HG03442 (cell line): ENCODE results near the gene NMT1.
"Not testable (repeated sequence)": the region's sequence is repeated elsewhere in the genome, so short reads cannot be mapped to it uniquely, and the experiment has no call there.

Experiments used
- ATAC-seq: cut with Tn5 transposase; IDR thresholded peaks from one replicate; pipeline ENCODE4 v1.9.1; 2021; ENCODE audit warnings: mild to moderate bottlenecking, moderate library complexity; ENCODE audit not compliant: unreplicated experiment

The NMT1 gene

DNA sequence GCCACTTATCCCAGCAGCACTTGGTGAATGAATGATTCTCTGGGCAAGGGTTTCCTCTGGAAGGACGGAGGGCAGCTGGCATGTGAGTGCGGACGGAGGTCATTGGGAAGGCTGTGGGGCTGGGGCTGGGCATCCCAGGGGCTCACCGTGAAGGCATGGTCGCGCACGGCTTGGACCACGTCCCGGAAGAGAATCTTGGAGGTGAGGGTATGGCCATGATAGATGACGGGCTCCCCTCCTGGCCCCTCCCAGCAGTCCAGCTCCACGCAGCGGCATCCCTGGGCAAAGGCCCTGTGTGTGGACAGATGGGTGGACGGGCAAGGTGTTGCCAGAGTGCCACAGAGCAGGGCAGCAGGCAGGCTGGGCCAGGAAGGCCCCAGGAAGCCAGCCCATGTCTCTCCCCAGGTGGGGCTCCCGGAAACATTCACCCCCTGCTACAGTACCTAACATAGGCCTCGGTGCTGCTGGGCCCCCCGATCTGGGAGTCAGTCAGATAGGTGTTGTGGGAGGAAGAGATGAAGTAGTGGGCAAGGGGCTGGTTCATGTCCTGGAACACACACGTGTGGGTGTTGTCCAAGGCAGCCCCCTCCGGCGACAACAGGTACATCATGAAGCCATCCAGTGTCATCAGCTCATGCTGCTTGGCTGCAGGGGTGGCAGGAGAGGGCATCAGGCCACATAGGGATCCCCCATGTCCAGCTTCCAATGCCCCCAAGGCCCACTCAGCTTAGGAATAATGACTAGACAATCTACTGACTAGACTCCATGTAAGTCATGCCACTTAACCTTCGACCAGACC is 56.9 kb downstream of the NMT1 start:
- ATAC-seq = no peak

GRCh38 chr17:45118691-45119090 is 57.6 kb downstream of the NMT1 start:
- no peak for ATAC-seq

DNA sequence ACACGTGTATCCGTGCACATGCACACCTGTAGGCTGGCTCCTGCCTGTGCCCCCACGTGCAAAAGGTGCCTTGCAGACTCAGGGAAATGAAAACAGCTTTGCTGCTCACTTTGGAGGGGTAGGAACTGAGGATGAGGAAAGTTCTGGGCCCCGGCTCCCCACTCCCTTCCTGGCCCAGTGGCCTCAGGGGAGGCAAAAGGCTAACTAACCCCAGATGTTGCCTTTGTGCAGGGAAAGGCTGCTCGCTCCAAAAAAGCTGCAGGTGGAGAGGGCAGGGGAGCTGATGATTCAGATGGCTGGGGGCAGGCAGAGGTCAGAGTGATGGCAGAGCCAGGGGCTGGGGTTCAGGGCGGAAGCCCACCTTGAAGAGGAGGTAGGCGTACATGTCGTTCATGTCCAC is 58.8 kb downstream of the NMT1 start:
- no peak for ATAC-seq

- ATAC-seq = no peak
These were observed 59.4 kb downstream of the NMT1 start for GRCh38 chr17:45120558-45120957.

DNA sequence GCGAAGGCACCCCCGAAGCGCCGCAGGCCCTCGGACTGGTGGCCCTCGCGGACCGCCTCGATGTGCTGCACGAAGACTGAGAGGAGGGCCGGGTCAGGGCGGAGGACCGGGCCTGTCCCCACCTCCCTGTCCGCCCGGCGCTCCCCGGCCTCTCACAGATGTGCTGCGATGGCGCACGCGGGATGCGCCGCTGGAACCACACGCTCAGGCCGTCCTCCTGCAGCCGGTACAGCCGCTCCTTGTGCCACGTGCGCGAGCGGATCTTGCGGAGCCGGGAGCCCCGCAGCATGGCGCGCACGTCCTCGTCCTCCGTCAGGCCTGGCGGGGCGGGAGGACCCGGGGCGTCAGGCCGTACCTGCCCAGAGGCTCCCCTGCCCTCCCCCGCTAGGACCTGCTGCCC is 59.9 kb downstream of the NMT1 start:
- no peak for ATAC-seq

DNA sequence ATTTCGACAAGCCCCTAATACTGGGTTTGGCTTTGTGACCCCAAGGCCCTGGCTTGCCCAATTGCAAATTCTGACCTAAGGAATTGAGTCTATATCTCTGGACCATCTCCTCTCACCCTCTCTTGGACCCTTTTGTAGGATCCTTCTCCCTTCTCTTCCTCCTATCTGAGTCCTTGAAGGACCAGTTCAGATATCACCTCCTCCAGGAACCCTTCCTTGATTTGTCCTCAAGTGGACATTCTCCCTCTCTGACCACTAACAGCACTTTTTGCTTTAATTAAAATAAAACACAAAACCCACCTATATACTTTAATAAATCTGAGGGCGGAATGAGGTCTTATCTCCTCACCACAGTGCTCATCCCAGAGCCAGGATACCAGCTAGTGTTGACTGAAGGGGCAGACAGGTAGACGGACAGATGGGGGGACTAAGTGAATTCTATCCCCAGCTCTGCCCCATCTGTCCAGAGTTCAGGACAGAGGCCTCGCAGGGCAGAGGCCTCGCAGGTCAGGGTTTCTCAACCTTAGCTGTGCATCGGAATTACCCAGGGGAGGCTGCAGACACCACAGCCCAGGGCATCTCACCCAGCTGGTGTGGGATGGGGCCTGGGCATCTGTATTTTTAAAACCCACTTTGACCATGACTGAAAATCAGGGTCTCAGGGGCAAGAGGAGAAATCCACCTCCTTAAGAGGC is 62.1 kb downstream of the NMT1 start:
- ATAC-seq = no peak

GRCh38 chr17:45123930-45124796 is 63.0 kb downstream of the NMT1 start:
- no peak for ATAC-seq

GRCh38 chr17:45124797-45125122 is 63.6 kb downstream of the NMT1 start:
- ATAC-seq = not testable (repeated sequence)

GRCh38 chr17:45125509-45125908 is 64.4 kb downstream of the NMT1 start:
- ATAC-seq = no peak

DNA sequence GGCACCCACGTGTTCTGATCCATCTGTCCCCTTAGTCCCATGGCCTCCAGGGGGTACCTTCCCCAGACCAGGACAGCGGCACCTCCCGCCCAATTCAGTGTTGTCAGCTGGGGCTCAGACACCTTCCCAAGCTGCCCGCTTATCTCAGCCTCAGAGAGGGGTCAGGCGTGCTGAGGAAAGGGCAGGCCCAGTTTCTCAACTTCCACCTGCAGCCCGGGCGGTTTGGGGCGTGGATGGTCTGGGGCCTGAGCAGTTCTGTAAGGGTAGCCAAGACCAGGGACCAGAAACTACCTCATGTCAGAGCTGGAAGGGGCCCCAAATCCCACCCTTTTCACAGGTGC is 66.1 kb downstream of the NMT1 start:
- no peak for ATAC-seq

DNA sequence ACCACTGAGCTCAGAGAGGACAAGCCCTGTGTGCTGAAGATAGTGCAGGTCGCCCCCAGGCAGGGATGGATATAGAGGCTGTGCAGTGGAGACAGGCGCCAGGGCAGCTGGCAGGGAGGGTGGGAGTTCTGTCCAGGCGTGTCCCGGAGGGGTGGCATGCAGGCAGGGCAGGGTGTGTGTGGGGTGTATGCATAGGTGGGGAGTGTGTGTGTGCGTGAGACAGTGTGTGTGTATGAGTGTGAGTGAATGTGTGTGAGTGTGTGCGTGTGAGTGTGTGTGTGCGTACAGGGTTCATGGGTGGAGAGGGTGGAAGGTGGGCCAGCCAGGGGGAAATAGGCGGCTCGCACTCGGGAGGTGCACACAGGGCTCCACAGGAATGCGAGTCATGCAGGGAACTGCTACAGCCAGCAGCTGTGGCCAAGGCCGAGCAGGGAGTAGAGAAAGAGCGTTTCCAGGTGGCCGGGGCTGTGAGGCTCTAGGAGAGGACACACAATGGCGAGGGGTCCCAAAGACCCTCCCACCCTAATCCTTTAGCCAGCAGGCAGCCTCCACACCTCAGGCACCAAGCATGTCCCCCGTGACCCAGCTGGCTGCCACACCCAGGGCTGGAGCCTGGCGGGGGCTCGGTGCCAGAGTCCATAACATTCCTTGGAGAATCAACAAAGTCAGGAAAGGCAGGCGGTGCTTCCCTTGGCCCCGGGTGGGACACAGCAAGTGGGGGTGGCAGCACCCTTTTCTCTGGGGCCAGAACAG is 66.6 kb downstream of the NMT1 start:
- ATAC-seq = no peak

GRCh38 chr17:45128331-45128730 is 67.2 kb downstream of the NMT1 start:
- ATAC-seq = no peak

- no peak for ATAC-seq
These were observed 67.9 kb downstream of the NMT1 start for GRCh38 chr17:45128989-45129388.

DNA sequence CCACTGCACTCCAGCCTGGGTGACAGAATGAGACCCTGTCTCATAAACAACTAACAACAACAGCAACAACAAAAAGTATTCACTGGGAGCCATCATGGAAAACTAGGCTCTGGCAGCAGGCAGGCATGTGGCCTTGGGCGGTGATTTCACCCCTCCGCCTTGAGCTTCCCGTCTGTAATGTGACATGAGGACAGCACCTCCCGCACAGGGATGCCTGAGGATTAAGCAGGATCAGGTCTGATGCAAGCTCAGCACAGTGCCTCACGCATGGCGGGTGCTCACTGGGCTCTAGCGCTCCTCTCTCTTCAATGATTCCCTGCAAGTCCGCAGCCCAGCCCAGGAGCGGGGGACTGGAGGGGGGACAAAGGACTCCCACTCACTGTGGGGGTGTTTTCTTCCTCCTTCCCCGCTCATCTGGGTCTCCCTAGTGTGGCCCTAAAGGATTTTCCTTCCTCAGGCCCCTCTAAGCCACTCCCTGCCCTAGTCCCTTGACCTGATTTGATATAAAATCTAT is 68.4 kb downstream of the NMT1 start:
- no peak for ATAC-seq

- ATAC-seq = no peak
These were observed 69.0 kb downstream of the NMT1 start for GRCh38 chr17:45129940-45130680.

- ATAC-seq = no peak
These were observed 69.8 kb downstream of the NMT1 start for GRCh38 chr17:45130681-45131615.

DNA sequence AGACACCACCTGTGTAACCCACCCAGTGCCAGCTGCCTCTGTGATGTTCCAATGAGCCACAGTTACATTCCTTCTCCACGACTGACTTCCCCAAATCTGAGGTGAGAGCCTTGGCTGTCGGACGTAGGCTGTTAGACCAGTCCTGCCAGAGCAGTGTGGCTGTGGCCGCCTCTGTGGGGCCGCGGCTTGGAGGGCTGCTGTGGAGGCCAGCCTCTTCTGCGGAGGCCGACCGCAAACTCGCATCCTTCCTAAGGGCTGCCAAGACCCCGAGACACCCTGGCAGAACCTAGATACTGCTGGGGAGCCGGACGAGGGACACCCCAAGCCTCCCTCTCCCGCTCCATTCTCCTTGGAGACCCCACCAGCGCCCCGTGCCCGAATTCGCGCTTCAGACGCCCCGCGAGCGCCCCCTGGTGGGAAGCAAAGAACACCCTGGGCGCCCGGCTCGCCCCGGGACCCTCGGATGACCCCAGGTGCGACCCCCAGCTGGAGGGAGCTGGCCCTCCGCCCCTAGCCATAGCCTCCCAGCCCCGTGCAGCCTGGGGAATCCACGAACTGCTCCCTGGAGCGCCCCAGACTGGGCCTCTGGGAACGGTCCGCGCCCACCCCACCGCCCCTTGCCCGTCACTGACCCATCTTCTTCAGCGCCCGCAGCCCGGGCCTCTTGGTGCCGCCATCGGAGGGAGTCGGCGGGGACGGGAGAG is 70.7 kb downstream of the NMT1 start:
- ATAC-seq = no peak

- no peak for ATAC-seq
These were observed 71.1 kb downstream of the NMT1 start, which contains the start of gene PLCD3 for GRCh38 chr17:45132320-45132571. PLCD3 (minus strand) TSS chr17:45132515; CDS start chr17:45132410, 105 bp downstream.
